A673 (cell line): Measurements from ENCODE around the gene ZMYND8. TPM values are rescaled to one million over a fixed set of nuclear protein-coding genes. Genes with fewer than 3 reads are reported as not detected.

Source experiments
- BruUV-seq: library from RNA; stranded (reverse); fragments of 400-500 nt; replicated peaks from 2 replicates; lab custom pipeline; 2021; lab: Mats Ljungman, UMichigan
- CTCF ChIA-PET: fragments of 300-600 bp; sonication (Branson Sonifier 250); formaldehyde crosslinking; loops from one replicate; lab custom pipeline; 2022; ENCODE audit warnings: antibody characterized with exemption; lab: Charles Lee
- POLR2A ChIA-PET: fragments of 300-600 bp; sonication (Branson Sonifier 250); formaldehyde crosslinking; loops from one replicate; lab custom pipeline; 2022; ENCODE audit warnings: antibody characterized with exemption; ENCODE audit not compliant: low non-redundant PET; lab: Charles Lee
- DNase-seq: peaks from one replicate; pipeline ENCODE4 v3.0.0-alpha.2; 2015; ENCODE audit warnings: low spot score
- H3K27ac ChIP-seq: fragments of 200-600 bp; sonication (generic); 2 replicates; pipeline ENCODE4 v1.5.1; 2016; ENCODE audit warnings: mixed run types, low read depth, mild to moderate bottlenecking, mixed read lengths, antibody characterized with exemption, low read length; ENCODE audit not compliant: poor library complexity, severe bottlenecking
- H3K27me3 ChIP-seq: fragments of 200-600 bp; sonication (generic); replicated peaks from 2 replicates; pipeline ENCODE4 v1.6.1; 2017; ENCODE audit warnings: mixed run types, low read depth, mild to moderate bottlenecking, mixed read lengths, antibody characterized with exemption, low read length; ENCODE audit not compliant: insufficient read depth, poor library complexity
- H3K36me3 ChIP-seq: fragments of 200-600 bp; sonication (generic); 2 replicates; pipeline ENCODE4 v1.6.1; 2016; ENCODE audit warnings: mixed run types, mild to moderate bottlenecking, mixed read lengths, antibody characterized with exemption, low read length; ENCODE audit not compliant: insufficient read depth, poor library complexity, severe bottlenecking
- H3K4me1 ChIP-seq: fragments of 200-600 bp; sonication (generic); 2 replicates; pipeline ENCODE4 v1.6.1; 2017; ENCODE audit warnings: mixed run types, mild to moderate bottlenecking, mixed read lengths, antibody characterized with exemption, low read length; ENCODE audit not compliant: insufficient read depth, poor library complexity, severe bottlenecking
- H3K4me3 ChIP-seq: fragments of 200-600 bp; sonication (generic); 2 replicates; pipeline ENCODE4 v1.5.1; 2016; ENCODE audit warnings: low read depth, mixed run types, mild to moderate bottlenecking, mixed read lengths, low read length; ENCODE audit not compliant: poor library complexity, severe bottlenecking
- H3K9me3 ChIP-seq: fragments of 200-600 bp; sonication (generic); 2 replicates; pipeline ENCODE4 v1.6.1; 2016; ENCODE audit warnings: mixed run types, low read depth, mild to moderate bottlenecking, mixed read lengths, antibody characterized with exemption, low read length; ENCODE audit not compliant: poor library complexity, severe bottlenecking
- EZH2 ChIP-seq: fragments of 200-600 bp; sonication (generic); IDR thresholded peaks from 2 replicates; pipeline ENCODE4 v1.6.1; 2017; ENCODE audit warnings: borderline replicate concordance, low read depth, mild to moderate bottlenecking, mixed read lengths, antibody characterized with exemption, low read length; ENCODE audit not compliant: poor library complexity, severe bottlenecking
- intact Hi-C: fragments of 100-400 bp; cut with micrococcal nuclease; formaldehyde crosslinking; loops from one replicate; pipeline ENCODE4 v1.10.0; 2022; ENCODE audit not compliant: unreplicated experiment
- total RNA-seq: library from RNA; stranded (reverse); gene quantifications from 2 replicates; pipeline ENCODE4 v1.2.3, GENCODE V29; 2021
- TF ChIP-seq, protein P1 (sequence below): fragments of 300-800, 200-600 bp; sonication (generic); conservative IDR thresholded peaks from 2 replicates; pipeline ENCODE4 v1.5.1; 2017; ENCODE audit warnings: low read depth, mild to moderate bottlenecking, antibody characterized with exemption, low read length, moderate library complexity, mixed read lengths

The ZMYND8 gene
- total RNA-seq, 1 experiment from 2014 or later: 31.3 TPM

DNA sequence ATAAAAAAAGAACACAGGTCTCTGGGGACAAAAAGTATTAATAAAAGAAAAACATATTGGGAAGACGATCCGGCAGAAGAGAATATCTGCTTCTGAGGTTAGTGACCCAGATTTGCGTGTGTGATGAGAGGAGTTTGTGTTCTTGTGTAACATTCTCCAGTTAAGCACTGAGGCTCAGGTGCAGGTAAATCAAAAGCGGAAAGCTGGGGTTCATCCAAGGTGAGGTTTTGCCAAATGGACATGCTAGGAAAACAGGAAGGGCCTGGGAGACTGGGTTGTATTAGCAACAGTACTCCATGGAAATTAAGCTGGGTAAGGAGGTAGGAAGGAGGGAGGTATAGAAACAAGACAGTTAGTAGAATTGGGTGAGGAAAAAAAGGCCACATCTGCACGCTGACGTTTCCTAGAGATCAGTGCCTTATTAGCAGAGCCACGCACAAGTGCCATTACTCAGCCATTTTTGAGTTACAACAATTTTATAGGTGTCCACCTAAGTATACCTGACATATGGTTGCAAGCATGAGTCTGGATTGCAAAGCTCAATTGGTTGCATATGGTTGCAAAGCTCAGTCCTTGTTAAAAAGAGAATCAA lies 139.6 kb downstream of the ZMYND8 start:
- POLR2A ChIA-PET: no interaction called here
- BruUV-seq: no TSS peak

DNA sequence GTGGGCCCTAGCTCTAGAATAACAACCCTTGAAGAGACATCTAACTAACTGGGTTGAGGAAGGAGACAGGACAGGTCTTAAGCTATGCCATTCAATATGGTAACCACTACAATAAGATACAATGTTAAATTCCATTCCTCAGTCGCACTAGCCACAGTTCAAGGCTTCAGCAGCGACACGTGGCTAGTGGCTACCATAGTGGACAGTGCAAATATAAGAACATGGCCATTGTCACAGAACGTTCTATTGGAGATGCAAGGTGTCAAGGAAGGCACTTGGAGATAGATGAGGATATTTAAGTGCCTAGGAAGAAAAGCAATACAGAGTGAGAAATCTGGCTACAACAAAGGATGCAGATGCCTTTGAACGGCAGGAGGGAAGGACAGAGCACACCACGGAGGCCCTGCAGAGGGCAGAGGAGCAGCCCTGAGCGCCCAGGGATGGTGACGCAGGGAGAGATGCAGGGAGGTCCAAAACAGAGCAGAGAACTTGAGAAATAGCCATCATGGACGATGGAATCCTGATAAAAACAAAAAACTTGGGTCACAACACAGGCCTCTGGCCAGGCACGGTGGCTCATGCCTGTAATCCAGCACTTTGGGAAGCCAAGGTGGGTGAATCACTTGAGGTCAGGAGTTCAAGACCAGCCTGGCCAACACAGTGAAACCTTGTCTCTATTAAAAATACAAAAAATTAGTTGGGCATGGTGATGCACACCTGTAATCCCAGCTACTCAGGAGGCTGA lies 140.7 kb downstream of the ZMYND8 start:
- BruUV-seq: no TSS peak
- Histone ChIP-seq H3K4me3 (no peak overlapping the region), H3K27me3 (no peaks in the 10 kb centered on the region), H3K36me3 (peaks cover 26% of the 10 kb centered on the region), H3K27ac (no peak overlapping the region), H3K4me1 (no peaks in the 10 kb centered on the region), H3K9me3 (no peaks in the 10 kb centered on the region)
- CTCF ChIA-PET: interaction anchor here (0.7 kb wide), 1 partner anchor 813 kb away, joined by 4 read pairs; no protein-coding TSS in a partner anchor
- POLR2A ChIA-PET: no interaction called here
- intact Hi-C loops: no loop called here
- TF ChIP-seq EZH2: no peak
- TF ChIP-seq, protein P1, sequence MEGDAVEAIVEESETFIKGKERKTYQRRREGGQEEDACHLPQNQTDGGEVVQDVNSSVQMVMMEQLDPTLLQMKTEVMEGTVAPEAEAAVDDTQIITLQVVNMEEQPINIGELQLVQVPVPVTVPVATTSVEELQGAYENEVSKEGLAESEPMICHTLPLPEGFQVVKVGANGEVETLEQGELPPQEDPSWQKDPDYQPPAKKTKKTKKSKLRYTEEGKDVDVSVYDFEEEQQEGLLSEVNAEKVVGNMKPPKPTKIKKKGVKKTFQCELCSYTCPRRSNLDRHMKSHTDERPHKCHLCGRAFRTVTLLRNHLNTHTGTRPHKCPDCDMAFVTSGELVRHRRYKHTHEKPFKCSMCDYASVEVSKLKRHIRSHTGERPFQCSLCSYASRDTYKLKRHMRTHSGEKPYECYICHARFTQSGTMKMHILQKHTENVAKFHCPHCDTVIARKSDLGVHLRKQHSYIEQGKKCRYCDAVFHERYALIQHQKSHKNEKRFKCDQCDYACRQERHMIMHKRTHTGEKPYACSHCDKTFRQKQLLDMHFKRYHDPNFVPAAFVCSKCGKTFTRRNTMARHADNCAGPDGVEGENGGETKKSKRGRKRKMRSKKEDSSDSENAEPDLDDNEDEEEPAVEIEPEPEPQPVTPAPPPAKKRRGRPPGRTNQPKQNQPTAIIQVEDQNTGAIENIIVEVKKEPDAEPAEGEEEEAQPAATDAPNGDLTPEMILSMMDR: no peak
- DNase-seq: no peak

More for the DNA sequence above, 139.6 kb downstream of the ZMYND8 start:
- CTCF ChIA-PET: interaction anchor here (1.2 kb wide), 1 partner anchor 419 kb away, joined by 3 read pairs; no protein-coding TSS in a partner anchor
- Histone ChIP-seq H3K9me3 (no peaks in the 10 kb centered on the region), H3K27me3 (no peaks in the 10 kb centered on the region), H3K4me1 (no peaks in the 10 kb centered on the region), H3K27ac (no peak overlapping the region), H3K4me3 (no peak overlapping the region), H3K36me3 (peaks cover 25% of the 10 kb centered on the region)
- no peak for TF ChIP-seq EZH2
- TF ChIP-seq, protein P1: no peak
- DNase-seq: no peak
- intact Hi-C loops: no loop called here

DNA sequence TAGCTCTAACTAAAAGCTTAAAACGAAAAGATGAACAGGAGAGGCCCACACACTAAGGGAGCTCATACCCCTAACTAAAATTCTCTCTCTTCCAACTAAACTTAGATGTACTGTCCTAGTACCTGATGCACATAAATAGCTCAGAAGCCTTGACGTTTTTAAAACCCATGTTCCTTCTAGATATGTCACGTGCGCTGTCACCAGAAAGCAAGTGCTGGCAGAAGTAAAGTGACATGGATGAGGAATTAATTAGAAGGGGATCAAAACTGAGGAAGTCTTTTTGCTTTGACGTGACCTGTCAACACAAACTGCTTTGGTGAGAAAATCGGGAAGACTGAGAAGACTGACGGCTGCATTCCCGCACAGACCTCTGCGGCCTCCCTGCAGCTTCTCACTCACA lies 142.5 kb downstream of the ZMYND8 start:
- Histone ChIP-seq H3K27ac (no peak overlapping the region), H3K4me3 (no peak overlapping the region), H3K36me3 (peaks cover 25% of the 10 kb centered on the region), H3K9me3 (no peaks in the 10 kb centered on the region), H3K27me3 (no peaks in the 10 kb centered on the region), H3K4me1 (no peaks in the 10 kb centered on the region)
- BruUV-seq: no TSS peak
- no peak for DNase-seq
- intact Hi-C loops: no loop called here
- TF ChIP-seq EZH2: no peak
- TF ChIP-seq, protein P1: no peak
- CTCF ChIA-PET: interaction anchor here (0.6 kb wide), 1 partner anchor 460 kb away, joined by 3 read pairs; no protein-coding TSS in a partner anchor
- POLR2A ChIA-PET: no interaction called here
